Tibial nerve (tissue), 4 donors: ENCODE results near the gene INTS3.

Experiments
- CTCF ChIP-seq, 5 experiments: fragments of 200-600 bp in 3 of 5; fragments of 450-650 bp in 2 of 5; sonication (generic) in 3 of 5; IDR thresholded peaks; one replicate each; pipeline ENCODE4 v1.5.1; 2016 to 2019; ENCODE audit warnings: antibody characterized with exemption in 5 of 5, mild to moderate bottlenecking in 3 of 5, moderate library complexity in 2 of 5
- EP300 ChIP-seq, 2 donors: sonication (generic); formaldehyde crosslinking; IDR thresholded peaks; one replicate each; pipeline ENCODE4 v1.6.1; 2017; ENCODE audit warnings: antibody characterized with exemption in 2 of 2, mild to moderate bottlenecking in 1 of 2
- POLR2A ChIP-seq, 2 donors: fragments of 450-650 bp; IDR thresholded peaks; one replicate each; pipeline ENCODE4 v1.6.1; 2017; ENCODE audit warnings: antibody characterized with exemption in 2 of 2, mild to moderate bottlenecking in 2 of 2, moderate library complexity in 2 of 2

GRCh38 chr1:153745417-153745816 is 17.6 kb downstream of the INTS3 start:
- TF ChIP-seq CTCF (IDR thresholded peaks at IDR 0.05) (no peak), EP300 (IDR thresholded peaks at IDR 0.05) (no peak), POLR2A (IDR thresholded peaks at IDR 0.05) (no peak)
